ENCODE measurements around the gene ACTMAP.
A peak's percentile ranks its signal among the peaks of the same experiment; 100 is the strongest.
"Not testable (repeated sequence)": the region's sequence is repeated elsewhere in the genome, so short reads cannot be mapped to it uniquely, and the experiment has no call there.

ACTMAP gene, protein sequence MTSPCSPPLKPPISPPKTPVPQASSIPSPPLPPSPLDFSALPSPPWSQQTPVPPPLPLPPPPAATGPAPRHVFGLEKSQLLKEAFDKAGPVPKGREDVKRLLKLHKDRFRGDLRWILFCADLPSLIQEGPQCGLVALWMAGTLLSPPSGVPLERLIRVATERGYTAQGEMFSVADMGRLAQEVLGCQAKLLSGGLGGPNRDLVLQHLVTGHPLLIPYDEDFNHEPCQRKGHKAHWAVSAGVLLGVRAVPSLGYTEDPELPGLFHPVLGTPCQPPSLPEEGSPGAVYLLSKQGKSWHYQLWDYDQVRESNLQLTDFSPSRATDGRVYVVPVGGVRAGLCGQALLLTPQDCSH

DNA sequence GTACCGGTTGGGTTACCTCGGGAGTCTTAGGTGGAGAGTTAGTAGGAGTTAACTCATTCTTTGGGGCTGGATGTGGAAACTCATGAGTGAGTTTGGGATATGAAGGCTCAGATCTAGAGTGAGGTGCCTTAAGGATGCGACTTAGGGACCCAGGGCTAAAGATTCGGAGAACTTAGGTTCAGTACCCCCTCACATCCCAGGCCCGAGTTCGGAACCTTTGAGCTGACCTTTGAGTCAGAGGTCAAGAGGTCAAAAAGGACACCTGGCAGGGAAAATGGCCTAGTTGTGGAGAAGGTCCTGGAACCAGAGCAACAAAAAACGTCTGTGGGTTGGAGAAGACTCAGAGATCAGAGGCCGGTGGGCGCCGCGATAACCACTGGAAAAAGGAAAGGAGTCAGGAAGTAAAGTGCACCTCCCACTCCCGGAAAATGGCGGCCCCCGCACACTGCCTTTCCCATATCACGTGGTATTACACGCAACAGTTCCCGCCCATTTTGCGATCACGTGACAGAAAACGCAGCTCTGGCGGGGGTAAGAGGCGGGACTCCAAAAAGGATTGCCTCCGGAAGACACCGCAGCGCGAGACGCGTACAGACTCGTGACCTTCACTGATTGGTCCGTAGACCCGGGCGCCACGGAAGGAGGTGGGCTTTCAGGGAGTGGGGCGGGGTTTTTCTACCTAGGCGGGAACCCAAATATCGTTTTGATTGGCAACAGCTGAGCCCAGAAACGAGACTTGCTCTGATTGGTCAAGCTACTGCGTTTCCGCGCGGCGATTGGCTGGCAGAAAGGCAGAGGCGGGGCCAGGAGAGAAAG, at the start of gene ACTMAP:
Gene ACTMAP (minus strand): TSS at position 420 of the 816 bp plus-strand sequence. CDS start 674 bp downstream, outside the sequence.
- DNase-seq: peak; percentile 99

DNA sequence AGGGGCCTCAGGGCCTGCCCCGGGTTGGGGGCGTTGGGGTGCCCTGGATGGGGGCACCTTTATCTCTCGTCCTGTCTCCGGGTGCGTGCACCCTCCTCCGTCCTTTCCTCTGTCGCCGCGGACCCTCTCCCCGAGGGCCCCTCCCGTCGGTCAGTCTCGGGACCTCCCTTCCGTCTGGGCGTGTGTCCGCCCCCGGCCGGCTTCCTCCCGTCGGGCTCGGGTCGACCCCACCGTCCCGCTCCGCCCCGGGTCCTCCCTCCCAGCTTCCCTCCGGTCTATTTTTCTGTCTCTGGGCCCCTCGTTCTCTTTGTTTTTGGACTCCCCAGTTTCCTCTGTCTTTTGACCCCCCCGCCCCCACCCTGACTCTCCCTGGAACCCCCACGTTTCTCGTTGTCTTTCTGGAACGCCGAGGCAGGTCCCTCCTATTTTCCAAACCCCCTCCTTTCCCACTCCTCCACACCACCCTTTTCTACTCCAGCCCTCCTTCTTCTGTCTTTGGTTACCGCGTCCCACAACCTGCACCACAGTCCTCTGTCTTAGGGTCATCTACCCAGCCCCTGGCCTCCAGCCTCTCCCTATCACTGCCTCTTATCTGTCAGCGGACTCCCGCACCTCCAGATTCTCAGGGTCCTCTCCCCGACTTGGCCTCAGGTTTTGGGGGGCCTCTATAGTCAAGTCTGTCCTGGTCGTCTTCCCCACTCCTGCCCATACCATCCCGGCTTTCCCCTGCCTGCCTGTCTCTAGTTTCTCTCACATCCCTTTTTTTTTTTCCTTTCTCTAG, 49.5 kb upstream of the ACTMAP start:
- no peak for DNase-seq

DNA sequence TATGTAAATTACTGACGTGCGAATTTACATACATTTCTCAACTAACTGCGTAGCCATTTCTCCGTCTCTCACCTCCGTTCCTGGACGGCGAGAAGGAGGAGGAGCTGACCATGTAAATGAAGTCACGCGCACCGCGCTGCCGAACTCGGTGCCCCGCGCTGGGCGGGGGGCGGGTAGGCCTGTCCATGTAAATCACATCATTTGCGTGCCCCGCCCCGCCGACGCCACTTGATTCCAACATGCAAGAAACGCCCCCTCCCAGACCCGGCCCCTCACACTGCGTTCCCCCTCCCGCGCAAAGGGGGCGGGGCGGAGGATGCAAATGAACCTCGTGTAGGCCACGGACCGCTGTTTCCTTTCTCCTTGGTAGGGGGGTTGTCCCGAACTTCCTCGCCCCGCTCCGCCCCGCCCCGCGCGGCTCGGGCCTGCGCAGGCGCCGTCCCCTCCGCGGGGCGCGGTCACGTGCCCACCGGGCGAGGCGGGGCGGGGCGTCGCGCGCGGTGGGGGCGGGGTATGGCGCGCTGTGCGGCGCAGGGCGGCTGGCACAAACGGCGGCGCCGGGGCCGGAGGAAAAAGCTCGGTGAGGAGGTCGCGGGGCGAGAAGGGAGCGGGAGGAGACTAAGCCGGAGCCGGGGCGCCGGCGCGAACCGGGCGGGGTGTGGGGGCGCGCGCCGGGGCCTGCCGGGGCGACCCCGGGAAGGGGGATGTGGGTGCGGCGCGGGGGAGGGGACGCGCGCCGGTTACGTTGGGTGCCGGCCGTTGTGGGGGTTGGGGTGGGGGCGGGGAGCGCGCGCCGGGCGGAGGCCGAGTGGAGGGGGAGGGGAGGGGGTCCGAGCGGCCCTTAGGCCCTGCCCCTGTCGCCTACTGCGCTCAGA, 48.6 kb upstream of the ACTMAP start, which contains the start of gene EGLN2:
Gene EGLN2 (plus strand): TSS at position 509 of the 875 bp plus-strand sequence. CDS start 1,382 bp downstream, outside the sequence.
- peak; percentile 96 for DNase-seq

DNA sequence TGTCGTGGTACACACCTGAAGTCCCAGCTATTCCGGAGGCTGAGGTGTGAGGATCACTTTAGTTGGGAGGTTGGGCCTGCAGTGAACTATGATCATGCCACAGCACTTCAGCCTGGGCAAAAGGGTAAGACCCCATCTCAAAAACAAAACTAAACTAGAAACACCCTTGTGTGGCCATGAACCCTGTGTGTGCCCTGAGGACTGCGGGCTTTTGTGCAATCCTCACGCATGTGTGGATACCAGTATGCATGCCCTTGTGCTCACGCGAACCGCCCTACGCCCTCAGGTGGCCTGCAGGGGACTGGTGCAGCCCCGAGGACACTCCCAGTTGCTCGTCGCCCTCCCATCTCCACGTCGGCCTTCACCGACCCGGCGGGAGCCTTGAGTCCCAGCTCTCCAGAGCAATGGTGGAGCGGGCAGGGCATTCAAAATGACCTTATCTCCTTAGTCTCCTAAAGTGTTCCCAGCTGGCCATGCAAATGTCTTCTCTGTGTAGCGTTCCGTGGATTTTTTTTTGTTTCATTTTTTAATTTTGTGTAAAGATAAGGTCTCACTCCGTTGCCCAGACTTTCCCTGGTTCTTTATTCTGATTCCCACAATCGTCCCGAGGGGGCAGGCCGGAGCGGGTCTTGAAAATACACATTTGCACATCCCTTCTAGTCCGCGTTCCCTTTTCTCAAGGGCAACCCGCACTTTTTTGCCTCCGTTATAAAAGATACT, 47.8 kb upstream of the ACTMAP start:
- DNase-seq: no peak

DNA sequence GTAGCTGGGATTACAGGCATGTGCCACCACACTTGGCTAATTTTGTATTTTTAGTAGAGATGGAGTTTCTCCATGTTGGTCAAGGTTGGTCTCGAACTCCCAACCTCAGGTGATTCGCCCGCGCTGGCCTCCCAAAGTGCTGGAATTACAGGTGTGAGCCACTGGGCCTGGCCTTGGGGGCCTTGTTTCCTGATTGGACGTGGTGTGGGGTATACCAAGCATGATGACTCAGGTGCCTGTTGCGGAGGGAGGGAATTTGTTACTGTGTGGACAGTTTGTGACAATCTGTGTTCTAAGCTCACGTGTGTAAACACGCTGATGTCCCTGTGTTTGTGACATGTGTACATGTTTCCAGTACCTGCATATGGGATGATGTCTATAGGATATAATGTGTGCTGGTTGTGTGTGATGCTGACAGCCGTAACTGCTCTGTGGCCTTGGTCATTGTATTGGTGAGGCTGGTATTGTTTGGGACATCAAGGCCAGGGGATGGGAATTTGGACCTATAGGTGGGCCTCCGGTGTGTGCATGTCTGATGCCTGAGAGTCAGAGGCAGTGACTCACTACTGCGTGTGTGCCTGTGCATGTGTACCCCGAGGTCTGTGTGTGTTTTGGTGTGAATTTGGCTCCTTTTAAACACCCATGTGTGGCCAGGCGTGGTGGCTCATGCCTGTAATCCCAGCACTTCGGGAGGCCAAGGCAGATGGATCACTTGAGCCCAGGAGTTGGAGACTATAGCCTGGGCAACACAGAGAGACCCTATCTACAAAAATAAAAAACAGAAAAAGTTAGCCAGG, 47.1 kb upstream of the ACTMAP start:
- no peak for DNase-seq

DNA sequence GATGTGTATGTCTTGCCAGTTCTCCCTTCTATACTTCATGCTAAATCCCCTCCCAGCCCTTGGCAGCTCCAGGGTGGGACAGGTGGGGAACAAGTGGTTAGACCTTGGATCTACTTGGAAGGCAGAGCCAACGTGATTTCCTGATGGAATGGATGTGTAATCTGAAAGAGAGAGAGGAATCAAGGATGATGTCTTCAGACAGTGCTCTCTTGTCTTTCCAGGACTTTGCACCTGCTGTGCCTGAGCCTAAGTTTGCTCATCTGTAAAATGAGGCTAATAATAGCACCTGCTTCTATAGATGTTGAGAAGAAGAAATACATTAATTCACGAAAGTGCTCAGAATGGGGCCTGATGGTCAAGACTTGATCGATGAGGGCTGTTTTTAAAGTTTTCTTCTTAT, 41.7 kb upstream of the ACTMAP start:
- DNase-seq: no peak

DNA sequence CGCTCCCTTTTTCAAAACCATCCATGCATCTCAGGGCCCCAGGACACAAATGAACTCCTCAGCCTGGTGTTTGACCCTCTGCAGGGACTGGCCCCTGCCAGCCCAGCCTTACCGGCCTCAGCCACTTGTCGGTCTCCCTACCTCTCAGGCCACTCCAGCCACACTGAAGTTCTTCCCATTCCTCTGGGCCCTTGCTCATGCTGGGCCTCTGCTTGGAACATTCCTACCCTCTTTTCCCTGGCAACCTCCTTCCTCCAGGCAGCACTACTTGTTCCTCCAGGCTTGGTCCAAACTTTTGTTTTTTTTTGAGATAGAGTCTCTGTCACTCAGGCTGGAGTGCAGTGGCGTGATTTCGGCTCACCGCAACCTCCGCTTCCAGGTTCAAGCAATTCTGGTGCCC, 41.1 kb upstream of the ACTMAP start:
- no peak for DNase-seq

DNA sequence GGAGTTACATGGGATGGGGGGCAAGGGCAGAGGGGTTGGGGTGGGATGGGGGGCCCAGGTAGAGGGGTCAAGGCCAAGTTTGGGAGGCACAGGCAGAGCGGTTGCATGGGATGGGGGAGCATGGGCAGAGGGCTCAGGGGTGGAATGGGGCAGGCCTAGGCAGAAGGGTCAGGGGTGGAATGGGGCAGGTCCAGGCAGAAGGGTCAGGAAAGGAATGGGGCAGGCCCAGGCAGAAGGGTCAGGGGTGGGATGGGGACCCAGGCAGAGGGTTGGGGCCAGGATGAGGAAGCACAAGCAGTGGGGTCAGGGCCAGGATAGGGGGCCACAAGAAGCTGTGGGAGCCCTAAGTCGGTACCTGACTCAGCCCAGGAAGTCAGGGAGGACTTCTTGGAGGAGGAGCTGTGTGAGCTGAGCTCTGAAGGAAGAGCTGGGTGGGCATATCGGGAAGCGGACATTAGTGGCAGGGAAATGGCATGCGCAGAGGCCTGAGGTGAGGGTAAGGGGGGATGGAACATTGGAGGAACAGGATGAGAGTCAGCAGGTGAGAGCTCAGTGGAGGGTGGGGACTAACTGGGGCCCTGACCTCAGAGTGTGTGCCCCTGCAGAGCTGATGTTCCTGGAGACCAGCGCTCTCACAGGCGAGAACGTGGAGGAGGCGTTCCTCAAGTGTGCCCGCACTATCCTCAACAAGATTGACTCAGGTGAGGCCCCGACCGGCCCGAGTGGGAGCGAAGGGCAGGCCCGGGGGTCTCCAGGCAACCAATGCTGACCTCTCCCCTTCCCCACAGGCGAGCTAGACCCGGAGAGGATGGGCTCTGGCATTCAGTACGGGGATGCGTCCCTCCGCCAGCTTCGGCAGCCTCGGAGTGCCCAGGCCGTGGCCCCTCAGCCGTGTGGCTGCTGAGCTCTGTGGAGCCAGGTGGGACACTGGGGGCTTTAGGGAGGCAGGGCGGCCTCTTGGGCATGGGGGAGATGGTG, 36.1 kb upstream of the ACTMAP start:
- DNase-seq: no peak

DNA sequence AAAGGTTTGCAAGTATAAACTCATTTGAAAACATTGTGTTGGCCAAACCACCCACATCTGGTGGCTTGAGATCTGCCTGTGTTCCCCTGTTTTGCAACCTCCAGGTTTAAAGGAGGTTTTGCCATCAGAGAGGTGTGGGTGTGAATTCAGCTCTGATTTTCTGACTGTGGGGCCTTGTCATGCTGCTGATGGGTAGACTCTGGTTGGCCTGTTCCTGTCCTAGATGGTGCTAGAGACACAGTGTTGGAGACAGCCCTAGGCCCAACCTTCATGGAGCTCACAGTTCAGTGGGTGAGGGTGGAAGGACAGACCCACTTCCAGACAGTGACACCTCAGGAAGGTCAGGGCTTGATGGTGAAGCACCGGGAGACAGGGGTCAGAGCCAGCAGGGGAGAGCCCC, 35.2 kb upstream of the ACTMAP start:
- no peak for DNase-seq

DNA sequence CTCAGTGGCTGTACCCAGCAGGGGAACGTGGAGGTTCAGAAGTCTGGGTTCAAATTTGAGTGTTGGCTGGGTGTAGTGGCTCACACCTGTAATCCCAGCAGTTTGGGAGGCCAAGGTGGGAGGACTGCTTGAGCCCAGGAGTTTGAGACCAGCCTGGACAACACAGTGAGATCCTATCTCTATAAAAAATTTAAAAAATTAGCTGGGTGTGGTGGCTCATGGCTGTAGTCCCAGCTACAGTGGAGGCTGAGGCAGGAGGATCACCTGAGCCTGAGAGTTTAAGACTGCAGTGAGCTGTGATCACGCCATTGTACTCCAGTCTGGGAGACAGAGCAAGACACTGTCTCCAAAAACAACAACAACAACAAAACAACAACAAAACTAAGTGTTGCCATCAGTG, 33.9 kb upstream of the ACTMAP start:
- not testable (repeated sequence) for DNase-seq

DNA sequence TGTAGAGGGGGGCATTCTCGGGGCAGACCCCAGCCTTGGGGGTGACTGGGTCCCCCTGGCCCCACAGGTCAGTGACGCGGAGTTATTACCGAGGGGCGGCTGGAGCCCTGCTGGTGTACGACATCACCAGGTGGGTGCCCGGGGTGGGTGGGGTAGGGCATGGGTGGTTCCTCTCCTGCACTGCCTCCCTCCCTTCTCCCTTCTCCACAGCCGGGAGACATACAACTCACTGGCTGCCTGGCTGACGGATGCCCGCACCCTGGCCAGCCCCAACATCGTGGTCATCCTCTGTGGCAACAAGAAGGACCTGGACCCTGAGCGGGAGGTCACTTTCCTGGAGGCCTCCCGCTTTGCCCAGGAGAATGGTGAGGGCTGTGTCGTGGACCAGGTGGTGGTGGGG, 33.4 kb upstream of the ACTMAP start:
- no peak for DNase-seq

DNA sequence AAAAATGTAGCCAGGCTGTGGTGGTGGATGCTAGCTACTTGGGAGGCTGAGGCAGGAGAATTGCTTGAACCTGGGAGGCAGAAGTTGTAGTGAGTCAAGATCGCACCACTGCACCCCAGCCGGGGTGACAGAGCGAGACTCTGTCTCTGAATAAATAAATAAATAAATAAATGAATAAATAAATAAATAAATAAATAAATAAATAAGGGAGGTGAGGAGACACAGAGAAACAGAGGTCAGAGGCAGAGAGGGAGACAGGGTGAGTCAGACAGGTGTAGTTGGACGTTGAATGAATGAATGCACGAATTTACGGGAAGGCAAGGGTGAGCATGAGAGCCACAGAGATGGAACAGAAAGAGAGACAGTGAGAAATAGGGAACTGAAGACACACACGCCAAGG, 30.9 kb upstream of the ACTMAP start:
- DNase-seq: no peak

DNA sequence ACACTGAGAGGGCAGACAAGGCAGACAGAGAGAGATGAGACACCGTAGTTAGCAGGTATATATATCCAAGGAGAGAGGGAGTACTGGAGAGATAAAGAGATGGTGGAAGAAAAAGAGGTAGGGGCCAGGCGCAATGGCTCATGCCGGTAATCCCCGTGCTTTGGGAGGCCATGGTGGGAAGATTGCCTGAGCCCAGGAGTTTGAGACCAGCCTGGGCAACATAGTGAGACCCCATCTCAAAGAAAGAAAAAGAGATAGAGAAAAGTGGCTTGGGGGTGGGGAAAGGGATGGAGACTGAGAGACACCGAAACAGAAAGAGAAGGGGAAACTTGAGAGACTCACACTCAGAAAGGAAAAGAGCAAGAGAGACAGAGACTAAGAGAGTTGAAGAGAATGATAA, 30.3 kb upstream of the ACTMAP start:
- no peak for DNase-seq

DNA sequence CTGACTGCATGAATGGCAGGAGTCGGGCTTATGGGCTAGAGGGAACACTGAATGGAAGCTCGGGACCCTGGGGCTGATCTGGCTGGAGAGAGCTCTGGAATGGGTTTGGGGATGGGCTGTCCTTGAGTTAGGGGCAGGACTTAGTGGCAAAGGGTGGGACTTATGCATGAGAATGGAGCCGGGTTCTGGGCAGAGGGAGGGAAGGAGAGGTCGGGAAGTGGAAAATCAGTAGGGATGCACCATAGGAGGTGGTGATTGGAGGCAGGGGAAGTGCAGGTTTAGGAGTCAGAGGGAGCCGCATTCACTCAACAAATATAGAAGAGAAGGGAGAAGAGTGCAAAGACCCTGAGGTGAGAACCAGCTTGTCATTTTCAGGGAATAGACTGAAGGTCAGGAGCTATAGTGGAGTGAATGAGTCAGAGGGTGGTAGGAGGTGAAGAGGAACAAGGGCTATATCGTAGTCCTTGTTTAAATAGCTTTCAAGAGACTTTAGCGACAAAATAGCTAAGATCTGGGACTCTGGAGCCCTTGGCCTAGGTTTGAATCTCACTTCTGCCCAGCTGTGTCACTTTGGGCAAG, 28.5 kb upstream of the ACTMAP start:
- no peak for DNase-seq

DNA sequence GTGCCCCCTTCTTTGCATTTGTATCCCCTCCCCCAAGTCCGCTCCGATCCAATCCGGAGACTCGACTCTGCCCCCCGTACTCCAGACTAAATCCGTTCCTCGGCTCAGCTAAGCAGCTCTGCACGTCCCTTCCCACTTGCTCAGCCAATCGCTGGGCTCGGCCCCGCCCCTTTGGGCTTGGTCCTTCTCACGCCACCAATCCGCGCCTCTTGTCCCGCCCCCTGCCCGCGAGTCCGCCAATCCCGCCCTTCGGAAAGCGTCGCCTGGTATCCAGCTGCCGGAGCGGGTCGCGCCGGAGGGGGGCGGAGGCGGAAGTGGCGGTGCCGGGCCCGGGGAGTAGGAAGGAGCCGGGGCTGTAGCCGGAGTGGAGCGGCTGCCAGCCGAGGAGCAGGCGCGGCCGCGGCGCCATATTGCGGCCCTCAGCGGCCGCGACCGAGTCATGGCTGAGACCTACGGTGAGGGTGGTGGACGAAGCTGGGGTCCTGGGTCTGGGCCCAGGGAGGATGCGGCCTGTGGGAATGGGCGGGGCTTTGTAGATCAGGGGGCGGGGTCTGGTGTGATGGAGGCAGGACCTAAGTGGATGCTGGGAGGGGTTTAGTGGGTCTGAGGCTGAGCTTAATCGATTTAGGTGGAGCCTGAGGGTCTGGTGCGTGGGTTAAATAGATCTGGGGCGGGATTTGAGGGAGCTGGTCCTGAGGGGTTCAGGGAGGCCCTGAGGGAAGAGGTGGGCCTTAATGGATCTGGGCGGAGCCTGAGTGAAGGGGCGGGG, 27.8 kb upstream of the ACTMAP start, which contains the start of gene RAB4B:
Gene RAB4B (plus strand): TSS at position 311 of the 769 bp plus-strand sequence. CDS start 129 bp downstream, at position 440.
- peak; percentile 99 for DNase-seq

DNA sequence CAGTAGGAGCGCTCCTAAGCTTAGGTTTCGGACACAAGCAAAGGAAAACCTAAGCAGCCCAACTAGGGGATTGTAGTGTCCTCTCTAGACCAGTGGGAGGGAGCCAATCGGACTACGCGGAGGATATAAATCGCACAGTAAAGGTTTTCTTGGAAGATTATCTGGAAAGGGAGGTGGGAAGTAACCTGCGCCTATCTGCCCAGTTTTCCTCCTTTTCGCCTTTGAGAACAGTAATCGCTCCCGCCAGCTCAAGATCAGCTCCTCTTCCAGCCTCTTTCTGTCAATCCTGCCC, 27.3 kb upstream of the ACTMAP start:
- no peak for DNase-seq

DNA sequence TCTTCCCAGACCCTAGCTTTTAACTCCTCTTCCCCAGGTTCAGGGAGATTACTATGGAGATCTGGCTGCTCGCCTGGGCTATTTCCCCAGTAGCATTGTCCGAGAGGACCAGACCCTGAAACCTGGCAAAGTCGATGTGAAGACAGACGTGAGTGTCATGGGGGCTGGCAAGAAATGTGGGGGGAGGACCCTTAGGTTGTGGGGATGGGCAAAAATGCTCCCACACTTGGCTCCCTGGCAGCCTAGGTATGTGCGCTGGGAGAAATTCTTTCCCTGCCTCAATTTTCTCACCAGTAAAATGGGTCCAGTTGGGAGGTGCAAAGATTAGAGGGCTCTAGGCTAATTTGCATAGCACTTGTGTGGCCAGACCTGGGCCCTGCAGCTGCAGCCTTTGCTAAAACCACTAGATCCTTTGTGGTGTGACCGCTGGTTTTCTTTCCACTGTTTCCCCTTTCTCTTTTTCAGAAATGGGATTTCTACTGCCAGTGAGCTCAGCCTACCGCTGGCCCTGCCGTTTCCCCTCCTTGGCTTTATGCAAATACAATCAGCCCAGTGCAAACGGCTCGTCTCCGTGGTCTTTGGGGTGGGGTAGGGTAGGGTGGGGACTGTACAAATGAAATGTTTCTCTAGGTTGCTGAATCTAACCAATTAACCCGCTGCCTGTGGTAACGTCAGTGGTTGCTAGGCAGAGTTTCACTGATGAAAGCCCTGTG, 26.8 kb upstream of the ACTMAP start:
- DNase-seq: peak; percentile 88

DNA sequence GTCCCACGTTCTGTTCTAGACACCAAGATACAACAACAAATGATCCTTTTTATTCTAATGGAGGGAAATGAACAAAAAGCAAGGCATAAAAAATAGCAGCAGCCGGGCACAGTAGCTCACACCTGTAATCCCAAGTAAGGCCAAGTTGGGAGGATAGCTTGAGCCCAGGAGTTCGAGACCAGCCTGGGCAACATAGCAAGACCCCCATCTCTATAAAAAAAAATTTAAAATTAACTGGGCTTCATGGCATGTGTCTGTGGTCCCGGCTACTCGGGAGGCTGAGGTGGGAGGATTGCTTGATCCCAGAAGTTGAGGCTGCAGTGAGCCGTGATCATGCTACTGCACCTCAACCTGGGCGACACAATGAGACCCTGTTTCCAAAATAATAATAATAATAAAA, 26.1 kb upstream of the ACTMAP start:
- no peak for DNase-seq

Data from NCI-H1694 treated with DMSO at 0.1 percent for 48 hours (cell line).